Stimulated activated CD4-positive, alpha-beta T cell treated with anti-CD3 and anti-CD28 coated beads, Interleukin-2, amount 100 ng/mL, for 4 hours (primary cell): ENCODE measurements around the gene GPRIN3.
"Not testable (repeated sequence)": the region's sequence is repeated elsewhere in the genome, so short reads cannot be mapped to it uniquely, and the experiment has no call there.

Source experiments
- DNase-seq: peaks from one replicate; pipeline ENCODE4 v3.0.0-alpha.2; 2020; ENCODE audit warnings: low read depth

GPRIN3 gene

DNA sequence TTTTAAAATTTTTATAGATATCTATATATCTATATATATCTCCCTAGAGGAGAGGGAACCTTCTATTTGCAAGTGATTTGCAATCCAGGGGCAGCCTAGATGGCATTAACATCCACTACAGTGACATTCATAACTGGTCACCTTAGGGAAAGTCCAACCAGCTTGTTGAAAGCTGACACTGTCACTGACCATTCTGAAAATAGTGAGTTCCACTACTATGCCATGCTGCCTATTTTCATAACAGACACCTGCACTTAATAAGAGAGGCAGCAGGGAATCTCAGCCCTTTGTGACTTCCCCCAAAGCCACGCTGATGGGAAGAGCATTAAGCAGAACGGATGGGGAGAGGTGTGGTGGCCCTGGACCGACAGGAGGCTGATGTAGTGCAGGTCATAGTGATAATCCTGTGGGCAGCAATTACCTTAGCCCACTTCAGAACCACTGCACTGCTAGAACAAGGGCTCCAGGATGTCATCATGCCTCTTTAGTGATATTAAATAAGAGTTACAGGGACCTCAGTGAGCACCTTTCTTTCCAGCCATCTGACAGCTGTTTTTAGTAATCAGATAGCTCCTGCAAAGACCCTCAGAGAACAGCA lies 51.3 kb downstream of the GPRIN3 start:
- DNase-seq, result no peak

- peak; percentile 5 for DNase-seq
These were observed 52.8 kb downstream of the GPRIN3 start for GRCh38 chr4:89254847-89255246.

- not testable (repeated sequence) for DNase-seq
These were observed 53.3 kb downstream of the GPRIN3 start for GRCh38 chr4:89254347-89254746.

- no peak for DNase-seq
These were observed 53.7 kb downstream of the GPRIN3 start for GRCh38 chr4:89253935-89254334.

DNA sequence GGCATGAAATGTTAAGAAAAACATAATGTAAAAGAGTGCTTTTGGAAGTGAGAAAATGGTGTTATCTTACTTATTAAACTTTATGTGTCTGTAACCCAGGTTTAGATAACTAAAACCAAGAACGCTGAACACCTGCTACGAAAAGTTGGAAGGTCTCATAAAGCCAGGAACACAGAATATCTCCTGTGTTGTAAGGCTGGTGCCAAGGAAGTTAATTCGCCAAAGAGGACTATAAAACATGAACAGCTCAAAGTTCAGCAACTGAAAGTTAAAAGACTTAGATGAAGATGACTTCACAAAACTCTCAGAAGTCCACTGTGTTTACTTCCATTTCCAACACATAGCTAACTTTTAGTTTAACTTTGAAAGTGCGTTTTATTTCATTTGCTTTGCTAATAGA lies 54.3 kb downstream of the GPRIN3 start:
- DNase-seq, result no peak

- DNase-seq, result no peak
These were observed 56.2 kb downstream of the GPRIN3 start for GRCh38 chr4:89251396-89251795.

DNA sequence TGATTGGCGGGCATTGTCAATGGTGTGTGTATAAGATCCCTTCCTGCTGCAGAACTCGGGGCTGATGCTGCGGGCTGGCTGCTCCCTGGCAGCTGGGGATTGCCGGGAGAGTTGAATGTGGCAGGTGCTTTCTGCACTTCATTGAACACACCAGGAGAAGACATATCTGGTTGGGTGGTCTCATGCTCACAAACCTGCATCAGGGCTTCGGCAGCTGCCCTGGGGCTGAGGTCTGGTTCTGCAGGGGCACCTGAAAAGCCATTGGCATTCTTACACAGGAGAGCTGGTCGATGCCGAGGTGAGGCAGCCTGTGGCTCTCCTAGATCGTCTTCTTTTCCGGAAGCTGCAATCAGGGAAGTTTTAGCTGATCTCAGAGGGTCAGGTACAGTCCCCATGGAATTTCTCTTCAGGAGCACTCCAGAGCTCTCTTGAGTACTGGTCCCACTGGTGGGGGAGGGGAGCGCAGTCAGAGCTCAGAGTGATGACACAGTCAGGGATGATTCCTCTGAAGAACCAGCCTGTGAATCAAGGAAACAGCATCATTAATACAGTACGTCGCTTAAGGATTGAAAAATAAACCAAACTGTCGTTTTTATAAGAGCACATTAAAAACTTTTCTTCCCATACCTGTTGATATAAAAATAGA lies 57.8 kb downstream of the GPRIN3 start:
- no peak for DNase-seq

- no peak for DNase-seq
These were observed 58.3 kb downstream of the GPRIN3 start for GRCh38 chr4:89249313-89249712.

GRCh38 chr4:89248879-89249281 lies 58.7 kb downstream of the GPRIN3 start:
- no peak for DNase-seq

DNA sequence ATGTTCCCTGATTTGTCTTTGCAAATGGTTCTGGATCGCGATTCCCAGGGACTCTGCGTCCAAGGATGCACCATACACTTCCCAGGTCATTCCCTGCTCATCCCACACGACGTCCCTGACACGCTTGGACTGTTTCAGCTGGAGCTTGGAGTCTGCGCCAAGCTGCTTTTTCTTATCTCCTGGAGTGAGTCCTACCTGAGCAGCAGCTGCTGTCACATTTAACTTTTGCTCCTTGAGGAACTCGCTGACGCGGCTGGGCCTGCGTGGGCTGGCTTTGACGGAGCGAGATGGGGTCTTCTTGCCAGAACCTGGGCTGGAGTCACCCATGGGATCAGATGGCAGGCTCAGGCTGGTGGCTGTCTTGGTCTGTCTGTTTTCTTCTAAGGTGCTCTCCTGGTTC lies 59.6 kb downstream of the GPRIN3 start:
- DNase-seq, result no peak

DNA sequence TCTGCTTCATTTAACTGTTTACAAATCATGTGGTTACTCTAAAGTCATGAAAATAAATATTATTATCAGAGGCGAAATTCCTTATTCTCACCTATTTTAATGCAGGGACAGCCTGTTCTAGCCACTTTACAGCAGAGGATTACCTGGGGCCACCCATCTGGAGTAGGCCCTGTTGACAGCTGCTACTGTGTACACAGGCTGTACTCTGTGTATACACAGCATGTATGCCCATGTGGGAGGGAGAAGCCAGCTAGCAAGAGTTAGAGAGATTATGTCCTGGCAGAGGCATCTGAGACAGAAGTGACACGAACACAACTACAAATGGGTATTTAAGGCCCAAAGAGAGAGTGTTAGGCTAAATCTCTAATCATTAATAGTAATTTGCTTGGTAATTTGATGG lies 62.1 kb downstream of the GPRIN3 start:
- no peak for DNase-seq

- no peak for DNase-seq
These were observed 63.8 kb downstream of the GPRIN3 start for GRCh38 chr4:89243733-89244252.

GRCh38 chr4:89242864-89243732 lies 64.5 kb downstream of the GPRIN3 start:
- DNase-seq, result no peak

- DNase-seq, result no peak
These were observed 65.4 kb downstream of the GPRIN3 start for GRCh38 chr4:89242216-89242615.

- no peak for DNase-seq
These were observed 77.3 kb downstream of the GPRIN3 start for GRCh38 chr4:89230271-89230670.

DNA sequence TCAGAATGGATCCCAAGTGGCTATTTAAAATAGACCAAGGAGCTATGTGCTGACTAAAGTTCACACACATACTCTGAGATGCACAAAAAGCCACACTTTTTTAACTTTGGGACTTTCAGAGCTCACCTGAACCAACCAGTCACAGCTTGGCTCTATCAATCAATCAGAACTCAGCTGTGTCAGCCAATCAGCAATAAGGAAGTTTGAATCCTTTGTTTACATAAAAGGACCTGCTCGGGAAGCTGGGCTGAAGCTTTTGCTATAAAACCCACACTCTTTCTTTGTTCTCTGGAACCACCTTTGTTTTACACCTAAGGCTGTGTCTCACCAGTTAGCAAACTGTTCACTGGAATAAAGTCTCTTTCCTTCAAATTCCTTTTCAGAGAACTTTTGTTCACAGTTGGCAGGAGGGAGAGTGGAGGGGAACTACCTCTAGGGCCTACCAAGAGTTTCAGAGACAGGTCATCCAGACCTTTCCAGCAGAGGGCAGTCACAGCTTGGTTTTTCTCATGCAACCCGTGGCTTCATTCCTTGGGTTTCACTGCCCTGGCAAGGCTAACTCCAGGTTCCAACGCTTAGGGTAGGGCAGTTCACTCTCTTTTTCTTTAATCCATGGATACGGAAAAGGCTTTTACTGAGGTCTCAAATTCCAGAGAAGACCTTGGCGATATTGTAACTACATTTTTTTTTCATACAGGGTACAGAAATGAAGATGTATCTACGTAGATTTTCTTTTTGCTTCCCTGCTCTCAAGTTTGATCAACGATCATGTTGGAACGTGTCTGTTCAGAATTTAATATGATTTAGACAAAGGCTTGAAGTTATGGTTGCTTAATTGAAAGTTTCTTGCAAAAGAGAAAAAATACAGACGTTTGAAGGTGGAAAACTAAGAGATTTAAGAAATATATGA lies 80.7 kb downstream of the GPRIN3 start:
- DNase-seq, result peak; percentile 65

DNA sequence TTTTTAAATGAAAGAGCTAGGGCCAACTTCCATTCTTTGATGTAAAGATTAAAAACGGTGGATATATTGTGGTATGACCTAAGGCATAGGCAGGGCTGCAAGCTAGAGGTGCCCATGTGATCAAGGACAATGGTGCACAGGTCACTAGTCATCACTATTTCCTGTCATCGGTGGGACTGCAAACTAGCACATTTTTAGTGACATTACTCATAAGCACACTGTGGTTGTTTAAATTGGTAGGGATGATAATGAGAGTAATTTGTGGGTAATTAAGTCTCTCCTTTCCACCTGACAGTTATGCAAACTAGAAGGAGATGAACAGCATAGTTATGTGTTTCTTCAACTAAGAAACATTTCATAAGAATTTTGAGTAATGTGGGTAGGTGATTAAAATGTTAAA lies 85.4 kb downstream of the GPRIN3 start:
- no peak for DNase-seq

DNA sequence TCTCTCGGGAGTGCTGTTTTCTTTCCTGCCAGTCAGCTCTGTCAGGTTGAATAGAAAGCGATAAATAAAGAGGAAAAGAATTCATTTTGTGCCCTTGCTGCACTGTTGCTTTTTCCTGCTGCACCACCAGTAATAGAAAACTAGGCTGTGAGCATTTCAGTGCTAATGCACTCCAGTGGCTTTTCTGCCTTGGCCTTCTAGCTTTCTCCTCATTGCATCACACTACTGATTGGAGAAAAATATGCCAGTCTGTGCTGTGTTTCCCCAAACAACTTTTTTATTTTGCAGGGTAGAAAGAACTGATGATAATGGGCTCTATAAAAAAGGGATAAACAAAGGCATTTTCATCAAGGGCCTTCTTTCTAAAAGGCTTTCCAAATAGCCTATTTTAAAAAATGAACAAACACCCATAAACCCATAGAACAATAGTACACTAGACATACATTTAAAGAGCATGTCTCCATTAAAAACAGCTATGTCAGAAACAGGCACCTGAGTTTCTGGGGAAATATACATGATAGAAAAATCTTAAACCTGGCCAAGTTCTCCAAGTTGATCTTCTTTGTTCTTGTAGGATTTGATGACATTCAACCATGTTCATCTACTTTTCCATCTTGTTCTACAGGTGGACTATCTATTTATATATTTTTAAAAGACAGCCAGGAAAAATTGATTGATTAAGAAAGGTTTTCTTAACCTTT lies 86.3 kb downstream of the GPRIN3 start:
- no peak for DNase-seq

DNA sequence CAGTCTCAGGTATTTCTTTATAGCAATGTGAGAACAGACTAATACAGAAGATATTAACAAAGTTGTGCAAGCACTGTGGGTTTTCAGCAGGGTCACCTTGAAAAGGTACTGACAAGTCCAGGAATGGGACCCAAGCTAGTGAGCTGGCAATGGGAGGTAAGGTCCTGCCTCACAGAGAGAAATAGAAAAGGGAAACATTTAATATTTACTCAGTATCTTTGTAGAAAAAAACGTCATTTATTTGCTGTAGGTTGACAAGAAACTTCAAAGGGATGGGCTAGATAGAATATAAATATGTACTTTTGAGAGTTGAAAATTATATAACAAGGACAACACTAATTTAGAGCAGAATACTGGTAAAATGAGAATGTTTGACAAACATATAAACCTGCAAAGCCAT lies 89.0 kb downstream of the GPRIN3 start:
- no peak for DNase-seq

DNA sequence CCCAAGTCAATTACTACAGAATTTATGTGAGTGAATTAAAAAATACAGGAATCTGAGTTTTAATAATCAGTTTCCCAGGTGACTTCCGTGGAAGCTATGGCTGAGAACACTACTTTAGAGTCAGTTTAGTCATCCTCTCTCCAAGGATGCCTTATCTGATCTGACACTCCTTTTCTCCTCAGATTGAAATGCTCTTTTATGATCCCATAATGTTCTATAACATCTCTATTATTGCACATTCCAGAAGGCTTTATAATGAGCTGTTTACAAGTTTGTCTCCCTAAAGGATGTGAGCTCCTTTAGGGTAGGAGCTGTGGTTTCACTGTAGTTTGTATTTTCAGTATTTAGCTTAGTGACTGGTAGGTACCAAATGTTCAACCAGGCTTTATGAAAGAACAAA lies 90.0 kb downstream of the GPRIN3 start:
- no peak for DNase-seq

DNA sequence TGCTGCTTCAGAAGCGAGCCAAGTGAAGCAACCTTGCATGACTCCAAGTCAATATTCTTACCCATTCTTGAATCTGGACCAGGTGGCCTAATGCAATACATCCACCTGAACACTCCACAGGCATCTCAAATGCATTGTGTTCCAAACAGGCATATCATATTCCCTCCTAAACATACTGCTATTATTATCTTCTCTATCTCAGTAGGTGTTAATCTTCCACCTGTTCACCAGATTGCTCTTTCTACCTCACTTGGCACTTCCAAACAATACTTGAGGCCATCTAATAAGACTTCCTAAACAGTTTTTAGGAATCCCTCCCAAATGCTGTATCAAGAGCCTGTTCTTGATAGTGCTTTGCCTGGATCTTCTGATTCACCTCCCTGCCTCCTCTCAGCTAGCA lies 90.7 kb downstream of the GPRIN3 start:
- no peak for DNase-seq
